Measurements from ENCODE around the gene PSMA8. TPM values are rescaled to one million over a fixed set of nuclear protein-coding genes. Genes with fewer than 3 reads are reported as not detected.

The PSMA8 gene
- total and polyA plus RNA-seq, 2 of the 13 experiments (the other 11 are each of a cell fraction or from before 2014, with no cell fraction given), result not detected

GRCh38 chr18:26090130-26091046 is 43.3 kb upstream of the PSMA8 start, which contains the start of gene SS18 (continued):
- peak; percentile 50; the same call in 1 of the 2 replicates for TF ChIP-seq ZFP91 (CRISPR knock-in tag; IDR thresholded peaks at IDR 0.05; ENCODE audit: borderline replicate concordance)
- no peak; the same call in 1 of the 2 replicates for TF ChIP-seq ZNF598 (CRISPR knock-in tag; IDR thresholded peaks at IDR 0.05; ENCODE audit: borderline replicate concordance)
- no peak for TF ChIP-seq ZNF720 (CRISPR knock-in tag; IDR thresholded peaks at IDR 0.05)
- 0 out of 2 replicates have a peak, but pooled peaks have one; percentile 54 for TF ChIP-seq CREBL2 (CRISPR knock-in tag; IDR thresholded peaks at IDR 0.05; ENCODE audit: borderline replicate concordance)
- no peak for TF ChIP-seq ZNF337 (CRISPR knock-in tag; IDR thresholded peaks at IDR 0.05; ENCODE audit: borderline replicate concordance, low read depth)
- peak; percentile 39 for TF ChIP-seq YEATS2 (CRISPR knock-in tag; IDR thresholded peaks at IDR 0.05; ENCODE audit: borderline replicate concordance)
- 0 out of 2 replicates have a peak, but pooled peaks have one; percentile 31 for TF ChIP-seq EEA1 (CRISPR knock-in tag; IDR thresholded peaks at IDR 0.05; ENCODE audit: borderline replicate concordance)
- no peak for TF ChIP-seq ZSCAN20 (CRISPR knock-in tag; IDR thresholded peaks at IDR 0.05; ENCODE audit: borderline replicate concordance)
- TF ChIP-seq, protein P1, sequence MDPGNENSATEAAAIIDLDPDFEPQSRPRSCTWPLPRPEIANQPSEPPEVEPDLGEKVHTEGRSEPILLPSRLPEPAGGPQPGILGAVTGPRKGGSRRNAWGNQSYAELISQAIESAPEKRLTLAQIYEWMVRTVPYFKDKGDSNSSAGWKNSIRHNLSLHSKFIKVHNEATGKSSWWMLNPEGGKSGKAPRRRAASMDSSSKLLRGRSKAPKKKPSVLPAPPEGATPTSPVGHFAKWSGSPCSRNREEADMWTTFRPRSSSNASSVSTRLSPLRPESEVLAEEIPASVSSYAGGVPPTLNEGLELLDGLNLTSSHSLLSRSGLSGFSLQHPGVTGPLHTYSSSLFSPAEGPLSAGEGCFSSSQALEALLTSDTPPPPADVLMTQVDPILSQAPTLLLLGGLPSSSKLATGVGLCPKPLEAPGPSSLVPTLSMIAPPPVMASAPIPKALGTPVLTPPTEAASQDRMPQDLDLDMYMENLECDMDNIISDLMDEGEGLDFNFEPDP (CRISPR knock-in tag; conservative IDR thresholded peaks at IDR 0.05), result no peak
- TF ChIP-seq ZNF292 (CRISPR knock-in tag; IDR thresholded peaks at IDR 0.05; ENCODE audit: borderline replicate concordance, low read depth), result no peak; the same call in 1 of the 2 replicates
- peak; percentile 73 for TF ChIP-seq SPEN (CRISPR knock-in tag; IDR thresholded peaks at IDR 0.05; ENCODE audit: low read depth)
- TF ChIP-seq, protein P2, sequence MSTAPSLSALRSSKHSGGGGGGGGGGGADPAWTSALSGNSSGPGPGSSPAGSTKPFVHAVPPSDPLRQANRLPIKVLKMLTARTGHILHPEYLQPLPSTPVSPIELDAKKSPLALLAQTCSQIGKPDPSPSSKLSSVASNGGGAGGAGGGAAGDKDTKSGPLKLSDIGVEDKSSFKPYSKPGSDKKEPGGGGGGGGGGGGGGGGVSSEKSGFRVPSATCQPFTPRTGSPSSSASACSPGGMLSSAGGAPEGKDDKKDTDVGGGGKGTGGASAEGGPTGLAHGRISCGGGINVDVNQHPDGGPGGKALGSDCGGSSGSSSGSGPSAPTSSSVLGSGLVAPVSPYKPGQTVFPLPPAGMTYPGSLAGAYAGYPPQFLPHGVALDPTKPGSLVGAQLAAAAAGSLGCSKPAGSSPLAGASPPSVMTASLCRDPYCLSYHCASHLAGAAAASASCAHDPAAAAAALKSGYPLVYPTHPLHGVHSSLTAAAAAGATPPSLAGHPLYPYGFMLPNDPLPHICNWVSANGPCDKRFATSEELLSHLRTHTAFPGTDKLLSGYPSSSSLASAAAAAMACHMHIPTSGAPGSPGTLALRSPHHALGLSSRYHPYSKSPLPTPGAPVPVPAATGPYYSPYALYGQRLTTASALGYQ (CRISPR knock-in tag; IDR thresholded peaks at IDR 0.05), result peak; percentile 45; the same call in 1 of the 2 replicates
- peak; percentile 10; the same call in 1 of the 2 replicates for TF ChIP-seq PHF21A (CRISPR knock-in tag; IDR thresholded peaks at IDR 0.05)
- TF ChIP-seq GPBP1L1 (CRISPR knock-in tag; IDR thresholded peaks at IDR 0.05), result no peak
- peak; percentile 29; the same call in 1 of the 2 replicates for TF ChIP-seq ZNF83 (CRISPR knock-in tag; IDR thresholded peaks at IDR 0.05; ENCODE audit: borderline replicate concordance)
- TF ChIP-seq ETV5 (CRISPR knock-in tag; IDR thresholded peaks at IDR 0.05; ENCODE audit: borderline replicate concordance), result peak; percentile 45; the same call in 1 of the 2 replicates
- TF ChIP-seq DRAP1 (CRISPR knock-in tag; IDR thresholded peaks at IDR 0.05), result no peak; the same call in 1 of the 2 replicates
- TF ChIP-seq ESRRA (CRISPR knock-in tag; IDR thresholded peaks at IDR 0.05; ENCODE audit: low read depth), result no peak
- TF ChIP-seq ZNF605 (CRISPR knock-in tag; IDR thresholded peaks at IDR 0.05), result peak; percentile 59
- peak; percentile 97 for TF ChIP-seq ASH2L (IDR thresholded peaks at IDR 0.05; ENCODE audit: insufficient read length, low read depth, low read length)

All from HepG2 (cell line).